ENCODE data around the gene SEPTIN10.
"Not testable (repeated sequence)": the region's sequence is repeated elsewhere in the genome, so short reads cannot be mapped to it uniquely, and the experiment has no call there.

Gene SEPTIN10

DNA sequence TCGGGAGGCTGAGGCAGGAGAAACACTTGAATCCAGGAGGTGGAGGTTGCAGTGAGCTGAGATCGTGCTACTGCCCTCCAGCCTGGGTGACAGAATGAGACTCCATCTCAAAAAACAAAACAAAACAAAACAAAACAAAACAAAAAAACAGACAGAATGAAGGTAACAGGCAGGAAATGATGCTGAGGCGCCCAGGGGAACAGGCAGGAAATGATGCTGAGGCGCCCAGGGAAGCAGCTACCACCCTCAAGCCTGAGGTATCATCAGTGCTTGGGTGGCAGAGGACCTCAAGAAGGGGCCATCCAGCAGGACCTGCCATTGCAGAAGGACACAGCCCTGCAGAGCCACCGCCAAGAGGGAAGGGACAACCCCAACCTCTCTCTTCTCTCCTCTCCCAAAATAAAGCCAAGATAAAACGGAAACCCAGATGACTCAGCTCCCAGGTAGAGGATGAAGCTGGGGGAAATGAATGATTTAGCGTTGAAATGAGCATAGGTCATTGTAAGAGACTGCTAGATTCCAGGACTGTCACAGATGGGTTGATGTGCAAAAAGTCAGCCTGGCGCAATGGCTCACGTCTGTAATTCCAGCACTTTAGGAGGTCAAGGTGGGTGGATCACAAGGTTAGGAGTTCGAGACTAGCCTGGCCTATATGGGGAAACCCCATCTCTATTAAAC lies 19.7 kb upstream of the SEPTIN10 start:
- no peak for DNase-seq (ENCODE audit: low read depth)

DNA sequence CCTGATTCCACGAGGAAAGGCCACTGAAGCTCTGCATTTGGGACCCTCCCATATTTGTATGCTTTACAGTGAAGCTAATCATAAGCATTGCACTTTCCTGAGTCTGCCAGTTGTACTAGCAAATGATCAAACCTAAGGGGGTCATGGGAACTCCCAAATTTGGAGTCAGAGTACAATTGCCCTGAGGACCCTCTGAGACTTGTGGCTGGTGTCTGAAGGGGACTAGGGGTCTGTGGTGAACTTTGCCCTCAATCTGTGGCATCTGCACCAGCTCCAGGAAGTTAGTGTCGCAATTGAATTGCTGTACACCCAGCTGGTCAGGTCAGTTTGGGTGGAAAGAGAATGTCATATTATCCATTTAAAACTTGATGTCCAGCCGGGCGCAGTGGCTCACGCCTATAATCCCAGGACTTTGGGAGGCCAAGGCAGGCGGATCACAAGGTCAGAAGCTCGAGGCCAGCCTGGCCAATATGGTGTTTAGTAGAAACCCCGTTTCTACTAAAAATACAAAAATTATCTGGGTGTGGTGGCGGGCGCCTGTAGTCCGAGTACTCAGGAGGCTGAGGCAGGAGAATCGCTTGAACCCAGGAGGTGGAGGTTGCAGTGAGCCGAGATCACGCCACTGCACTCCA lies 18.5 kb upstream of the SEPTIN10 start:
- DNase-seq (ENCODE audit: low read depth): no peak

DNA sequence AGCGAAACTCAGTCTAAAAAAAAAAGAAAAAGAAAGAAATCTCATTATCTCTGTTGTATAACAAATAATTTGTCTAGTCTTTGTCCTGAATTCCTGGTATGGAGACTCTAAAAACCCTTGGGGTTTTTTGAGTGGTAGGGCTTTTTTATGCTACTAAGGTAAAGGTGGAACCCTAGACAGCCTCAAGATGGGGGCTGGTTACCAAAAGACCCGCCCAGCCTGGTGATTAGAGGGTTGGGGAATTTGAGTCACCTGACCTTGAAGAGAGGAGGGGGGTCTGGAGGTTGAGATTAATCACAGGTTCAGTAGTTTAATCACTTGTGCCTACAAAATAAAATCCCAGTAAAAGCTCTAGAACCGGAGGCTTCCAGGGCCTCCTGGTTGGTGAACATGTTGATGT lies 18.0 kb upstream of the SEPTIN10 start:
- DNase-seq (ENCODE audit: low read depth): no peak

DNA sequence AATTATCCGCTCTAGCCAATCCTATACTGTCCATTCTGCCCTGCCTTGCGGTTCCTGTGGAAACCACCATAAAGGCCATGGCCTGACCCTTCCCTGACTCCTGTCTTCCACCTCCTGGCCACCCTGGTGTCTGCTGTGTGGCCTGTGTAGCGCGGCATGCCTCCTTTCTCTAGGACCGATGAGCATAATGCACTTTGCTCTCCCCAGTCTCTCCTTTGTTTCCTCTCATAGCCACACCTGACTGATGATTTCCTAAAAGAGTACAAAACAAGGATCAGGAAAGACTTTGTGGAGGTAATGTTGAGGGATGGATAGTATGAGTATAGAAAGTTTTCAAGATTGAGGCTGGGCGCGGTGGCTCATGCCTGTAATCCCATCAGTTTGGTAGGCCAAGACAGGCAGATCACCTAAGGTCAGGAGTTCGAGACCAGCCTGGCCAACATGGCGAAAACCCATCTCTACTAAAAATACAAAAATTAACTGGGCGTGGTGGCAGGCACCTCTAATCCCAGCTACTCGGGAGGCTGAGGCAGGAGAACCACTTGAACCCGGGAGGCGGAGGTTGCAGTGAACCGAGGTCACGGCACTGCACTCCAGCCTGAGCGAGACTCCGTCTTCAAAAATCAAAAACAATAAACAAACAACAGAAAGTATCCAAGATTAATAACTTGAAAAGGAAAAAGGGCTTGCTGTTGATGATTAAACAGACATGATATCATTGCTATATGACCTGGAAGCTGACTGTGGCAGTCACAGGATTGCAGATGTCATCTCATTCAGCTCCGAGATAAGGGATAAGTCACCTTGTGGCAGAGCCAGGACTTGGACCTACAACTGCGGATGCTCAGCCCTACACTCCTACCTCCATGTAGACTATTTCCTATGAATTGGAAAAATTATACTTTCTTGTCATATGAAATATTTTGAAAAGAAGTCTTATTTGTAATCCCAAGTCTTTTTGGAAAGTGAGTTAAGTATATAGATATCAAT lies 17.0 kb upstream of the SEPTIN10 start:
- DNase-seq (ENCODE audit: low read depth): no peak

DNA sequence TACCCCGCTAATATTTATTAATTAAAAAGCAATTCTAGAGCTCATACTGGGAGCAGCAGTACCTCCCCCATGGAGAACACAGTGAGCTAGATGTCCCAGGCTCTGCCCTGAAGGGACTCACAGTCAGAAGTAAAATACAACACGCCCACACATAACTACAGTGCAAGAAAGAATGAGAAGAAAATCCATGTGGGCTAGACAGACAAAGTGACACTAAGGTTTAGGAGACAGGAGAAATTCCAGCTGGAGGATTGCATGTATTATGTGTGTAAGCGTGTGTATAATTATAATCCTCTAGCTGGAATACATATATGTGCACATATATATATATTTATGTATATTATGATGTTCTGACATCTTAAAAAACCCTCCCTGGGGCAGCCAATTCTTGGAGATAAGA lies 16.1 kb upstream of the SEPTIN10 start:
- no peak for DNase-seq (ENCODE audit: low read depth)

DNA sequence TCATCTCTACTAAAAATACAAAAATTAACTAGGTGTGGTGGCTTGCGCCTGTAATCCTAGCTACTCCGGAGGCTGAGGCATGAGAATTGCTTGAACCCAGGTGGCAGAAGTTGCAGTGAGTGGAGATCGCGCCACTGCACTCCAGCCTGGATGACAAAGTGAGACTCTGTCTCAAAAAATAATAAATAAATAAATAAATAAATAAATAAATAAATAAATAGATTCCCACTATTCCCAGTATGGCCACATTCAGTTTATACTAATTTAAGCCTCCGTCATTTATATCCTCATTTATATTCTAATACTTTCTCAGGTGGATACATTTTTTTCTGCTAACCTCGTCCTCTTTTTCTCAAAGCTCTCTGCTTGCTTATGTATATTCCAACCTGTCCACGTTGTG lies 14.6 kb upstream of the SEPTIN10 start:
- DNase-seq (ENCODE audit: low read depth): not testable (repeated sequence)

DNA sequence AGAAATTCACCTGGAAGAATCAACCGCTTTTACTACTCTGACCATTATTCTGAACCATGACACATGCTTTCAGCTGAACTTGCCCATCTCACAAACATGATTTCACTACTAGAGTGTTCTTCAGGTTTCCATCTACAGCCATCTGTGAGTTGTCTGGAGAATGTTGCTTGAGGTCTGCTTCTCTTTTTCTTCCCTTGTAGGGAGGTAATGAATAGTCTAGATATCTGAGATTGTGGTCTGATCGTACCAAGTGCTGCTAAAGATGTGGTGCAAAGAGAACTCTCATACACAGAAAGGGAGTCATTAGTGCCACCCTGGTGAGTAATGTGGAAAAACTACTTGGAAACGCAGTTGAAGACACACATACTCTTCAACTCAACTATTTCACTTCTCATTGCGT lies 10.6 kb upstream of the SEPTIN10 start:
- DNase-seq (ENCODE audit: low read depth): no peak

DNA sequence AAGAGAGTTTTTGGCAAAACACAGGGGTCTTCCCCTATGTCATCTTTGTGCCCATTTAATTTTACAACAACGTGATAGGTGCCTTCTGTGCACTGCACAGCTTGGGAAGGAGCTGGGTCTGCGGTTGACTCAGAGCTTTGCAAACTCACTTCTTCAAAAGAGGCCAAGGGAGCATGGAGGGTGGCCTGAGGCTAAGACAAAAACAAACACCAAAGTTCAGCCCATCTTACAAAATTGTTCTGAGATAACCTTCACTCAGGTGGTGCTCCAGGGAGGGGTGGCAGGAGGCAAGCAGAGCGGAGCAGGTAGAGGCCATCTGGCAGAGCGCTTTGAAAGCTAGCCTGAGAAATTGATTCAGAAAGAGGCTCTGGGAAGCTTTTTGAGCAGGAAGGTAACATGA lies 10.2 kb upstream of the SEPTIN10 start:
- no peak for DNase-seq (ENCODE audit: low read depth)

DNA sequence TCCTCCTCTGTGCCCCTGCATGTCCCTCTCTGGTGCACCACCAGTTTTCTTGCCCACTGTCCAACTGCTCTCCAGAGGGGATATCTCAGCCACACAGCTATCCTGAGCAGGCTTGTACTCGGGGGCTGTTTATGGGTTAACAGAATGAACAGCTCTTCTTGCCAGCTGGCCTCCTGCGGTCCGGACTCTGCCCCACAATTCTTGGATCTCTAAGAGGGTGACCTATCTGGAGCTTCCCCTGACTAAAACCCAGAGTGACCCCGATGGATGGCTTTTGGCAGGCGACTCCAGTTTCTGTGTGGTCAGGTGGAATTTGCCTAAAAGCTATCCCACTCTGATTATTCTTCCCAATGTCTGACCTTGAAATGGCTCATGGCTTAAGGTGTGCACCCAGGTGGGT lies 9.5 kb upstream of the SEPTIN10 start:
- DNase-seq (ENCODE audit: low read depth): no peak

DNA sequence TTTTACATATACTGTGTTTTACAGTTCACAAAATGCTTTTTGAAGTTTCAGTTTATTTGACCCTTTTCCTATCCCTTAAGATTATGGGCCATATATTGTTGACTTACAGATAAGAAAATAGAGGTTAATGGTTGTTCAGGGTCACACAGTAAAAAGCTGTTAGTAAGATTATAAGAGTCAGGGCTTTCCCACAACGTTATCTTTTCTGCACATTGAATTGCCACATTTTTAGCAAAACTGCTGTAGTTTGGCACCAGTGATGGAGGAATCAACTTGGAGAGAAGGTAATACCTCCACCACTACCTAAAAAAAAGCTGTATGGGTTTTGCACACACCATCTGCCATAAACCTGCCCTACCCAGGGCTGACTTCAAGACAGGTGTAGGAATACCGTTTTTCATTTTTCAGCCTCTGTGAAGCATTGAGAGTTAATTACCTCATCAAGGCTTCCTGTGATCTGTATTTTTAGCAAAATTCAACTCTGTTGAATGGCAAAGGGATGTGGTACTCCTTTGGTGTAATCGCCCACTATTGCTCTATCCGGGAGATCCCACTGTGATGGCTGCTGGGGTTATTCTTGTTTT lies 5.4 kb upstream of the SEPTIN10 start:
- no peak for DNase-seq (ENCODE audit: low read depth)

DNA sequence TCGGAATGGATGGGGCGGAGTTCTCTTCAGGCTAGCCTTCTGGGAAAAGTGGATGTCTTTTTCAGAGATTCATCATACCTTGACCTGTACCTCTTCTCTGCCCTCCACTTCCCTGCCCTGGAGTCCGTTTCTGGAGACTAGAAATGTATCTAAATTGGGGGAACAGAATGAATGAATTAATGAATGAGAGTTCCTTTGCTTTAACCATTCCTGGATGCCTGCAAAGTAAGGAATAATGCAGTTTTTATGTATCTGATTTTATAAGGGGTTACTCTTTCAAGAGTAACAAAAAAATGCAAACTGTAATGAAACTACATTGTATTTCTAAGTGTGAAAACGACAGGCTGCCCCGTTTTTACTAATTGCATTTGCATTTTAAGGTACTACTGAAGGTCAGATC lies 2.4 kb upstream of the SEPTIN10 start:
- no peak for DNase-seq (ENCODE audit: low read depth)

DNA sequence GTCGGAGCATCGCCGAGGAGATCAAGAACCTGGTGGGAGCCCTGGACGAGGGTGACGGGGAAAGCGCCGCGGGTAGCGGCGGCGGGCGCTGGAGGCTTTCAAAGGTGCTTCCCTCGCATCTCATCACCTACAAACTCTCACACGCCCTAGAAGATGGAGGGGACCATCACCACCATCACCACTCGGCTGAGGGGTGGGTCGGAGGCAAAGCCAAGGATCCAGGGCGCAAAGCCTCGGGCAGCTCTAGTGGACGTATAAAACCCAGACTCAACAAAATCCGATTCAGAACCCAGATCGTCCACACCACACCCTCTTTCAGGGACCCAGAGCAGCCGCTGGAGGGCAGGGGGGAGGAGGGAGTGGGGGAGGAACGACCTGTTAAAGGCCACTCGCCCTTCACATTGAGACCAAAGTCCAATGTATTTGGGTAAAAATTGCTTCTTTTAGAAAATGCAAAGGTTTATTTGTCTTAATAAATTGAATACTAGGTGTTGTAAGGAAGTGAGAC lies 1.9 kb upstream of the SEPTIN10 start:
- DNase-seq (ENCODE audit: low read depth): no peak

DNA sequence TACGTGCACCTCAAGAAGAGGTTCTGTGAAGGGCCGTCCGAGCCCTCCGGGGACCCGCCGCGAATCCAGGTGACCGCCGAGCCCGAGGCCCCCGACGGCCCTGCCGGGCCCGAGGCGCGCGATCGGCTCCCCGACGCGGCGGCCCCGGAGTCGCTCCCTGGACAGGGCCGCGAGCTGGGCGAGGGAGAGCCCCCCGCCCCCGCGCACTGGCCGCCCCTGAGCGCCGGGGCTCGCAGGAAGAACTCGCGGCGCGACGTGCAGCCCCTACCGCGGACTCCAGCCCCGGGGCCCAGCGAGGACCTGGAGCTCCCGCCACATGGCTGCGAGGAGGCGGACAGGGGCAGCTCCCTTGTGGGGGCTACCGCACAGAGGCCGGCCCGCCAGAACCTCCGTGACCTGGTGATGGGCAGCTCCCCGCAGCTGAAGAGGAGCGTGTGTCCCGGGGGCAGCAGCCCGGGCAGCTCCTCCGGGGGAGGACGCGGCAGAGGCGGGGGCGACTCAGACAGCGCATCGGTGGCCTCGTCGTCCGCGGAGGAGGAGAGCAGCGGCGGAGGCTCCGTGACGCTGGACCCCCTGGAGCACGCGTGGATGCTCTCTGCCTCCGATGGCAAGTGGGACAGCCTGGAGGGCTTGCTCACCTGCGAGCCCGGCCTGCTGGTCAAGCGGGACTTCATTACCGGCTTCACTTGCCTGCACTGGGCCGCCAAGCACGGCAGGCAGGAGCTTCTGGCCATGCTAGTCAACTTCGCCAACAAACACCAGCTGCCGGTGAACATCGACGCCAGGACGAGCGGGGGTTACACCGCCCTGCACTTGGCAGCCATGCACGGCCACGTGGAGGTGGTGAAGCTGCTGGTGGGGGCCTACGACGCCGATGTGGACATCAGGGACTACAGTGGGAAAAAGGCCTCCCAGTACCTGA lies 1.2 kb upstream of the SEPTIN10 start:
- DNase-seq (ENCODE audit: low read depth): no peak

DNA sequence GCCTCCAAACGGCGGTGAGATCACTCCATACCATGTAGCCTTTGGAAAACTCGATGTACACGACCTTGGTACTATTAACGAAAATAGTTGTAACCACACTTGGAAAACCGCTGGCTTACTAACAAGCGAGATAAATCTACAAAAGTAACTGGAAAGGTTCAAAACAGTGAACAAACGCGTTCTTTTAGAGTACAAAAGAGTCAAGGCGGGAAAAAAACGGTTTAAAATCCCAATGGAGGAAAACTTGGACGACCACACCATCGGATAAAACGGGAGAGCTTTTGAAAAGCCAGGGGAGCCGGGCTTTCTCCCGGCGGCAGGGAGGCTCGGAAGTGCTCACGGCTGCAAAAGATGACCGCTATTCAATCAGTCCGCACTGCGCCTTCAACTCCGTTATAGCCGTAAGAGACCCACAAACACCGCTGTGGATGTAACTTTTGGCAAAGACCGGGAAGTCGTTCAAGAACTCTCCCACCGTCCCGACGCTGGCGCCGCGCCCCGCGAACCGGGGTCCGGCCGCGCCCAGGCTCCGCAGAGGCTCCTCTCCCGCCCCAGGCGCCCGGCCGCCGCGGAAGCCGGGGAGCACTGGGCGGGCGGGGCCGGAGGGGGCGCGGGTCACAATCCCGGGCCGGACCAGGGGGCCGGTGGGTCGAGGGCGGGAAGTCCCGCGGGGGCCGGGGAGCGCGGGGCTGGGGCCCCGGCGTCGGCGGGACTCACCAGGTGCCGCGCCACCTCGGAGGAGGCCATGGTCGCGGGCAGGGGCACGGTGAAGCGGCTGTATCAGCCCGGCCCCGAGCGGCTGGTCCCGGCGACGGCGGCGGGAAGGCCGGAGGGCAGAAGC lies 465 bp downstream of the SEPTIN10 start:
- DNase-seq (ENCODE audit: low read depth): peak; percentile 38

DNA sequence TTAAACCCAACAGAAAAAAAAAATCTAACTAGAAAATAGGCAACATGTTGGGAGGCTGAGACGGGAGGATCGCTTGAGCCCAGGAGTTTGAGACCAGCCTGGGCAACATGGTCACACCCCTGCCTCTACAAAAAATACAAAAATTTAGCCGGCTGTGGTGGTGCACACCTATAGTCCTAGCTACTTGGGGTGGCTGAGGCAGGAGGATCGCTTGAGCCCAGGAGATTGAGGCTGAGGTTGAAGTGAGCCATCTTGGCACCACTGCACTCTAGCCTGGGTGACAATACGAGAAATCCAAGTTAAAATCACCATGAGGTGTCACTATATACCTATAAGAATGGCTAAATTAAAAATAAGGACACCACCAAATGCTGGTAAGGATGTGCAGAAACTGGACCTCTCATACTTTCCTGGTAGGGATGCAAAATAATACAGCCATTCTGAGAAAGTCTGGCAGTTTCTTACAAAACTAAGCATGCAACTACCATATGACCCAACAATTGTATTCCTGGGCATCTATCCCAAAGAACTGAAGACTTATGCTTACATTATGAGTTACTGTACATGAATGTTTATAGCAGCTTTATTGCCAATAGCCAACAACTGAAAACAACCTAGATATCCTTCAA lies 2.2 kb downstream of the SEPTIN10 start:
- DNase-seq (ENCODE audit: low read depth): peak; percentile 81

DNA sequence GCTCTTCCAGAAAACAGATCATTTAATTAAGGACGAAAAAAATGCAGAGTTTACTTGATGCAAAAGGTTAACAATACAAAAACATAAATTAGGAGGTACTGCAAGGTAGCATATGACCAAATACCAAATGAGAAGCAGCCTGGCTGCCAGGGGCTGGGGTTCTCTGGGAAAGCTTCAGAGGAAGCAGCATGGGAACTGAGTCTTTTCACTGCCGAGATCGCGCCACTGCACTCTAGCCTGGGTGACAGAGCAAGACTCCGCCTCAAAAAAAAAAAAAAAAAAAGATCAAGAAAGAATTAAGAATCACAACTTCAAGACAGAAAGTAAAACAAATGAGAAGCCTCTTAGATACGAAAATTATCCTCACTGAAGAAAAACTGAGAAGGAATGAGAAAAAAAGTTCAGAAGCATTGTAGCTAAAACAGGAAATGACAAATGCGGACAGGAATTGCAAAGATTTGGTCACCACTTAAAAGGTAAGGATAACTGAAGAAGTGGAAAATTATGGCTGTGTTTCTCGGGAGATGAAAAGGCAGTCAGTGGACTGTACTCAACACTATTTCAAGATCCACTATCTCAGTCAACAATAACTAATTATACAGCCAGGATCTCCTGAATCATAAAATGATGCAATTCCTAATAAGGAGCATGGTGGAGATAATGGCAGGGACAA lies 4.3 kb downstream of the SEPTIN10 start:
- DNase-seq (ENCODE audit: low read depth): no peak

DNA sequence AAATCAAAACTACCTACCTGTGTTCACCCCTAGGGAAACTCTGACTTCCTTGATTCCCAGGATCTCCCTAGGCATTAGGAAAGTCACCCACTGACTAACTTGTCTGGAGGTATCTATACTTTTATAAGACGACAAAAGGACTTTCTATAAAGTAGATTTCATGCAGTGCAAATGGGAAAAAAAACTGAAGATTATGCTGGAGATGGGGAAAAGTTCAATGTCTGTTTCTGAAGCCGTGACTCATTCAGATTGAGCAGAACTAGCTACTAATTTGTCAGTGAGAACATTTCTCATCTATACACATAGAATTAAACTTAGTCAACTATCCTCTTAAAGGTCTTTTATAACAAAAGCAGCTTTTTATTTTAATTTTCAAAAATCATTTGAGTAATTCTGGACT lies 6.0 kb downstream of the SEPTIN10 start:
- DNase-seq (ENCODE audit: low read depth): peak; percentile 16

DNA sequence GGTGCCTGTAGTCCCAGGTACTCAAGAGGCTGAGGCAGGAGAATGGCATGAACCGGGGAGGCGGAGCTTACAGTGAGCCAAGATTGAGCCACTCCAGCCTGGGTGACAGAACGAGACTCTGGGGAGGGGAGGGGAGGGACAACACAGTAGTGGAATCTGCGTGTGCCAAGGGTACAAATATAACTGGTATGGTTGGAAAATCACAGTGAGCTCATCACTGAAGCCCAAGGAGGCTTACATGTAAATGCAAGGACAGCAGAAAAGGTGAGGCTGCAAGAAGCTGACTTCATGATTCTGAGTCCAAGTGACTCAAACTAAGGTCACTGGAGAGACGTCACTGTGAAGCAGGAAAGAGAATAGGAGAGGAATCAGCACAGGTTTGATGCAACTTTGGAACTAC lies 9.2 kb downstream of the SEPTIN10 start:
- DNase-seq (ENCODE audit: low read depth): peak; percentile 48

DNA sequence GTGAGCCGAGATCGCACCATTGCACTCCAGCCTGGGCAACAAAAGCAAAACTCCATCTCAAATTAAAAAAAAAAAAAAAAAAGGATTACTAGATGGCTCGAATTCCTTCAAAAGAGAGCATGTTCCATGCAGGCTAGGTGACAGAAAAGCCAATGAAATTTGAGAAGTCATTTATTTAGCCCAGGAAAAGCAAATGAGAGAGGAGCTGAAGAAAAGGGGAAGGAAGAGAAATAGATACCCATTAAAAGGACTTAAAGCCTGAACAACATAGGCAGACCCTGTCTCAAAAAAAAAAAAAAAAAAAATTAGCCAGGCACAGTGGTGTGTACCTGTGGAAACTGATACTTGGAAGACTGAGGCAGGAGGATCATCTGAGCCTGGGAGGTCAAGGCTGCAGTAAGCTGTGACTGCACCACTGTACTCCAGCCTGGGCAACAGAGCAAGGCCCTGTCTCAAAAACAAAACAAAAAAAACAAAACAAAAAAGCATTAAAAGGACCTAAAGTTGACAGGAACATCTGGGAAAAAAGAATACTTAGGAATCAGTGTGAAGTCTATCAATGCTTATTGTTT lies 11.1 kb downstream of the SEPTIN10 start:
- no peak for DNase-seq (ENCODE audit: low read depth)

Measured in stromal cell of bone marrow (primary cell).